Fibroblast of lung (primary cell): ENCODE data around the gene HAS3. TPM values are rescaled to one million over a fixed set of nuclear protein-coding genes. Genes with fewer than 3 reads are reported as not detected.

Experiments
- DNase-seq, 2 donors: peaks; one replicate each; pipeline versions ENCODE4 v3.0.0 to v3.0.0-alpha.2; 2010; ENCODE audit warnings: low read depth in 2 of 2
- H2AFZ ChIP-seq: 2 replicates; pipeline ENCODE4 v1.5.1; 2012; ENCODE audit warnings: low read length, control low read depth, inconsistent platforms
- H3K27ac ChIP-seq: 2 replicates; pipeline ENCODE4 v1.5.1; 2011; ENCODE audit warnings: low read length, control low read depth; ENCODE audit not compliant: insufficient read depth
- H3K27me3 ChIP-seq: 2 replicates; pipeline ENCODE4 v1.5.1; 2011; ENCODE audit warnings: mild to moderate bottlenecking, low read length; ENCODE audit not compliant: control insufficient read depth, insufficient read depth
- H3K36me3 ChIP-seq: 2 replicates; pipeline ENCODE4 v1.5.1; 2011; ENCODE audit warnings: low read length; ENCODE audit not compliant: control insufficient read depth, insufficient read depth
- H3K4me1 ChIP-seq: 2 replicates; pipeline ENCODE4 v1.5.1; 2011; ENCODE audit warnings: low read length; ENCODE audit not compliant: control insufficient read depth, insufficient read depth; ENCODE audit errors: extremely low read depth
- H3K4me2 ChIP-seq: 2 replicates; pipeline ENCODE4 v1.5.1; 2011; ENCODE audit warnings: low read length, control low read depth; ENCODE audit not compliant: insufficient read depth; ENCODE audit errors: extremely low read depth
- H3K4me3 ChIP-seq, 4 experiments: fragments of 200-600 bp in 1 of 4; sonication (generic) in 1 of 4; replicated peaks in 1 of 4; 2 replicates each; pipeline ENCODE4 v1.5.1; 2011 to 2016; ENCODE audit warnings: low read length in 4 of 4, low read depth in 3 of 4, mild to moderate bottlenecking in 3 of 4, control low read depth in 2 of 4, inconsistent platforms in 1 of 4, mixed read lengths in 1 of 4; ENCODE audit not compliant: insufficient read depth in 1 of 4; ENCODE audit errors: control extremely low read depth in 1 of 4
- H3K79me2 ChIP-seq: 2 replicates; pipeline ENCODE4 v1.5.1; 2012; ENCODE audit warnings: mild to moderate bottlenecking, low read length, inconsistent platforms; ENCODE audit not compliant: control insufficient read depth, insufficient read depth
- H3K9ac ChIP-seq: 2 replicates; pipeline ENCODE4 v1.5.1; 2011; ENCODE audit warnings: mild to moderate bottlenecking, low read length, control low read depth; ENCODE audit not compliant: insufficient read depth
- H3K9me3 ChIP-seq: 2 replicates; pipeline ENCODE4 v1.5.1; 2012; ENCODE audit warnings: low read depth, low read length; ENCODE audit not compliant: control insufficient read depth, insufficient read depth
- H4K20me1 ChIP-seq: 2 replicates; pipeline ENCODE4 v1.5.1; 2011; ENCODE audit warnings: low read length; ENCODE audit not compliant: control insufficient read depth, insufficient read depth; ENCODE audit errors: extremely low read depth
- EZH2 ChIP-seq: IDR thresholded peaks from 2 replicates; pipeline ENCODE4 v1.5.1; 2012; ENCODE audit warnings: low read length, control low read depth, mild to moderate bottlenecking; ENCODE audit errors: missing control alignments
- polyA plus RNA-seq, 2 donors: library from polyadenylated mRNA; depleted of rRNA in 1 of 2; stranded (reverse) in 1 of 2; unstranded in 1 of 2; fragments of >200 nt; gene quantifications; 2 replicates each; pipeline ENCODE4 v1.2.1, GENCODE V29; 2011 to 2012; ENCODE audit warnings: missing spikeins in 1 of 2
- total RNA-seq: library from RNA; depleted of rRNA; stranded (reverse); fragments of >200 nt; gene quantifications from 2 replicates; pipeline ENCODE4 v1.2.1, GENCODE V29; 2014
- TF ChIP-seq, protein P1 (sequence below), 2 donors: IDR thresholded peaks in 1 of 2; conservative IDR thresholded peaks in 1 of 2; 1 replicate in 1 of 2; 2 replicates in 1 of 2; pipeline ENCODE4 v1.5.1; 2011 to 2012; ENCODE audit warnings: low read length in 2 of 2, control low read depth in 1 of 2, inconsistent platforms in 1 of 2, low read depth in 1 of 2, mild to moderate bottlenecking in 1 of 2

Gene HAS3
- total and polyA plus RNA-seq, 2 donors (not counting 1 experiment from before 2014, with no cell fraction given), result 0.27 to 0.33 TPM

DNA sequence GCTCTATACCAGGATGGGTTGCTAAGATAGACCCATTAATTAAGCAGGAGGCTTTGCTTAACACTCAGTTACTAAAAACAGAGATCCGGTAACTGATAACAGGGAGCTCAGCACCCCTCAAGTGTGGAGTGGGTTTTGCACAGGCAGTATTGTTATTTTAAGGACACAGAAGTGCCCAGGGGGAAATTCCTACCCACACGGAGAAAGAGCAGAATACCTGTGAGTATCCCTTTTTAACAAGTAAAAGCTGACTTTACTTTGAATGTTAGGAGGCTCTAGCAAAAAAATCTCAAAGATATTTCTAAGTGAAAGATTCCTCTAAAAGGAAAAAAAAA lies 32.8 kb upstream of the HAS3 start:
- Histone ChIP-seq H3K4me1 (peaks cover 2% of the 10 kb centered on the region), H3K79me2 (no peaks in the 10 kb centered on the region), H3K4me2 (no peak overlapping the region), H3K27ac (no peak overlapping the region), H3K9me3 (no peaks in the 10 kb centered on the region), H4K20me1 (no peaks in the 10 kb centered on the region), H2AFZ (no peak overlapping the region), H3K27me3 (no peaks in the 10 kb centered on the region), H3K4me3 (no peak overlapping the region), H3K9ac (no peak overlapping the region), H3K36me3 (no peaks in the 10 kb centered on the region)
- DNase-seq, result no peak
- no peak for TF ChIP-seq EZH2
- TF ChIP-seq, protein P1, sequence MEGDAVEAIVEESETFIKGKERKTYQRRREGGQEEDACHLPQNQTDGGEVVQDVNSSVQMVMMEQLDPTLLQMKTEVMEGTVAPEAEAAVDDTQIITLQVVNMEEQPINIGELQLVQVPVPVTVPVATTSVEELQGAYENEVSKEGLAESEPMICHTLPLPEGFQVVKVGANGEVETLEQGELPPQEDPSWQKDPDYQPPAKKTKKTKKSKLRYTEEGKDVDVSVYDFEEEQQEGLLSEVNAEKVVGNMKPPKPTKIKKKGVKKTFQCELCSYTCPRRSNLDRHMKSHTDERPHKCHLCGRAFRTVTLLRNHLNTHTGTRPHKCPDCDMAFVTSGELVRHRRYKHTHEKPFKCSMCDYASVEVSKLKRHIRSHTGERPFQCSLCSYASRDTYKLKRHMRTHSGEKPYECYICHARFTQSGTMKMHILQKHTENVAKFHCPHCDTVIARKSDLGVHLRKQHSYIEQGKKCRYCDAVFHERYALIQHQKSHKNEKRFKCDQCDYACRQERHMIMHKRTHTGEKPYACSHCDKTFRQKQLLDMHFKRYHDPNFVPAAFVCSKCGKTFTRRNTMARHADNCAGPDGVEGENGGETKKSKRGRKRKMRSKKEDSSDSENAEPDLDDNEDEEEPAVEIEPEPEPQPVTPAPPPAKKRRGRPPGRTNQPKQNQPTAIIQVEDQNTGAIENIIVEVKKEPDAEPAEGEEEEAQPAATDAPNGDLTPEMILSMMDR (conservative IDR thresholded peaks at IDR 0.05 in 1 of 2, IDR thresholded peaks at IDR 0.05 in 1 of 2; ENCODE audit: low read depth in 1 of 2, low read length in 2 of 2), result no peak

DNA sequence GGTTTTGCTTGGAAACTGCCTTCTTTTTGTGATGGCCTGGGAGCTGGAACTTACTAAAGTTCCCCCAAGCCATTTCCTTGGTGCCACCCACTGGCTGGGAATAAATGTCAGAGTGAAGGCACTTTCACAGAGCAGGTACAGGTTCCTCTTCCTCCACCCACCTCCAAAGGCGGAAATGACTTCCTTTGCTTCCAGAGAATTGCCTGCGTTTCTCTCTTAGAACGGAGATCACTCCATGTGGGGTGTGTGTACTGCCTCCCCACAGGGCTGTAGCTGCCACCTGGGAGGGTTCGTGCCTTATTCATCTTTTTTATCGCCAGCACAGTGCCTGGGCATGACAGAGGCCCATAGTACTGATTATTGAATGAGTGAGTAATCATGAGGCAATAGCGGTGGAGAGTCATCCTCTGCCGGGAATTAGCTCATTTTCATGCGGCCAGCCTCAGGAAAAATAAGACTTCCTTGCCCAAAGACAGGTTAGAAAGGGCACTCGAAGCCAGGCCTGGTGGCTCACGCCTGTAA lies 32.2 kb upstream of the HAS3 start:
- Histone ChIP-seq H3K36me3 (no peaks in the 10 kb centered on the region), H3K4me2 (no peak overlapping the region), H3K27ac (no peak overlapping the region), H3K4me1 (peaks cover 2% of the 10 kb centered on the region), H3K27me3 (no peaks in the 10 kb centered on the region), H3K79me2 (no peaks in the 10 kb centered on the region), H3K4me3 (no peak overlapping the region), H3K9me3 (no peaks in the 10 kb centered on the region), H4K20me1 (no peaks in the 10 kb centered on the region), H2AFZ (no peak overlapping the region), H3K9ac (no peak overlapping the region)
- DNase-seq, result peak; percentile 82 to 93
- TF ChIP-seq, protein P1 (conservative IDR thresholded peaks at IDR 0.05 in 1 of 2, IDR thresholded peaks at IDR 0.05 in 1 of 2; ENCODE audit: low read depth in 1 of 2, low read length in 2 of 2), result no peak
- no peak for TF ChIP-seq EZH2

DNA sequence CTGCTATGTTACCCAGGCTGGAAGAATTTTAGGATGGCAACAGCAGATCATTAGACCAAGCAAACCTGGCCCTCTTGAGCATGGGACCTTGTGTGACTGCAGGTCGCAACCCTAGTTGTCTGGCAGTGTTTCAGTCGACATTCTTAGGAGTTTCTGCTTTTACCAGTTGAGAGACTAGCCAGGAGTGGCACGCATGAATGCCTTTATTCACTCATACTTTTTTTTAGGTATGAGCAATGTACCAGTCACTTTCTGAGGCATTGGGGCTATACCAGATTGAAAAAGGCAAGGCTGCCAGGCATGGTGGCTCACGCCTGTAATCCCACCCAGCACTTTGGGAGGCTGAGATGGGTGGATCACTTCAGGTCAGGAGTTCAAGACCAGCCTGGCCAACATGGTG lies 28.2 kb upstream of the HAS3 start:
- H2AFZ ChIP-seq, result no peak overlapping the region

More for the DNA sequence above, 28.2 kb upstream of the HAS3 start:
- TF ChIP-seq, protein P1 (conservative IDR thresholded peaks at IDR 0.05 in 1 of 2, IDR thresholded peaks at IDR 0.05 in 1 of 2; ENCODE audit: low read depth in 1 of 2, low read length in 2 of 2), result no peak
- TF ChIP-seq EZH2, result no peak
- Histone ChIP-seq H4K20me1 (no peaks in the 10 kb centered on the region), H3K79me2 (no peaks in the 10 kb centered on the region), H3K4me3 (no peak overlapping the region), H3K27ac (no peak overlapping the region), H3K9ac (no peak overlapping the region), H3K27me3 (no peaks in the 10 kb centered on the region), H3K4me1 (peaks cover 2% of the 10 kb centered on the region), H3K4me2 (no peak overlapping the region), H3K9me3 (no peaks in the 10 kb centered on the region), H3K36me3 (no peaks in the 10 kb centered on the region)
- DNase-seq, result peak in 1 of 2 donors; percentile 84
